ENCODE data around the gene UBL4A. TPM values are rescaled to one million over a fixed set of nuclear protein-coding genes. Genes with fewer than 3 reads are reported as not detected.

Gene UBL4A
- total RNA-seq, 2 experiments from 2014 or later, result 45.2 to 47.6 TPM

DNA sequence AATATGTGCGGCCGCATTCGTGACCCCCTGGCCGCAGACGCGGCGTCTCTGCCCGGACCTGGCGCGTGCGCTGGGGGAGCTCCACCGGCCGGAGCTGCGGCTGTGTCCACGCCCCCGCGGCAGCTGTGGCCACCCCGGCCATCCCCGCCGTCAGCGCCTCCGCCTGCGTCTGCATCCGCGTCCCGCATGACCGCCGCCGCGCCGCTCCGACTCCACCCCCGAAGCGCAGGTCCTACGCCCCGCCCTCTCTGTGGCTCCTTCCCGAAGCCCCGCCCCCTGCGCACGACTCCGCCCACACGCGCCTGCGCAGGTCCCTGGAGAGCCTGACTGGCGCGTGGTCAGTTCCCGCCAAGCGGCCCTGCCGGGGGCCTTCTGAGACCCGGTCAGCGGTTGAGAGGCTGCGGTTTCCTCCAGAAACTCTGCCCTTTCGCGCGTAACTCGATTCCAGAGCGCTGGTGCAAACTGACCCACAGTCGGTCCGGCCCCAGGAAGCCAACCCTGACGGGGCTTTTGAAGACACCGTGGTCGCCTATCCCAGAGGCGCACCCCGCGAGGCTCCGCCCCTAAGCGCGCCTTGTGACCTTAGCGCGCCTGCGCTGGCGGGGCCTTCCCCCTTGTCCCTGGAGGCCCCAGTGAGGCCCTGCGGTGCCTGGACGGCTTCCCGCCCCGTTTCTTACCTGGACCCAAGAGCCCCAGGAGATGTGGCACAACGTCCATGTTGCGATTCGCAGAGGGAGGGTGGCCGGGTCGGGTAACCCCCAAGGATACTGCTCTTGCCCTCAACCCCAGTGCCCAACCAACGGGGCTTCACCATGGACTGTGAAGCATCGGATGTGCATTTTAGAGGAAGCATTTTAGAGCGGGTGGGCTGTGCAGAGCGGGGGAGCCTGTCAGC is 7.4 kb downstream of the UBL4A start, which contains the start of gene LAGE3:
Gene LAGE3 (minus strand): TSS at position 554 of the 895 bp plus-strand sequence. CDS start 366 bp downstream, at position 188.
- Mint-ChIP-seq H3K36me3 (ENCODE audit: low read depth) (peaks cover 5% of the 10 kb centered on the region), H3K27me3 (no peaks in the 10 kb centered on the region), H3K4me3 (peak within 1 kb of the TSS; percentile 80), H3K9me3 (ENCODE audit: low read depth) (no peaks in the 10 kb centered on the region), H3K4me1 (peaks cover 24% of the 10 kb centered on the region), H3K27ac (peak within 1 kb of the TSS; percentile 90)
- DNase-seq, result peak; percentile 97
- ATAC-seq, result peak; percentile 96
- intact Hi-C loops (cut with DNase I, micrococcal nuclease), result loop anchor here (1.0 to 5.0 kb wide), 11 partner anchors 11 to 508 kb away; partner anchors contain the start of genes FAM3A (in 2 of the 2), DKC1 (in 1 of the 2), FAM50A (in 1 of the 2) and HCFC1 (in 1 of the 2)
- POLR2A ChIA-PET, result interaction anchor here (1.2 kb wide), 1 partner anchor 8 kb away, joined by 3 read pairs; the partner anchor contains the start of gene UBL4A
- CTCF ChIA-PET, result no interaction called here

DNA sequence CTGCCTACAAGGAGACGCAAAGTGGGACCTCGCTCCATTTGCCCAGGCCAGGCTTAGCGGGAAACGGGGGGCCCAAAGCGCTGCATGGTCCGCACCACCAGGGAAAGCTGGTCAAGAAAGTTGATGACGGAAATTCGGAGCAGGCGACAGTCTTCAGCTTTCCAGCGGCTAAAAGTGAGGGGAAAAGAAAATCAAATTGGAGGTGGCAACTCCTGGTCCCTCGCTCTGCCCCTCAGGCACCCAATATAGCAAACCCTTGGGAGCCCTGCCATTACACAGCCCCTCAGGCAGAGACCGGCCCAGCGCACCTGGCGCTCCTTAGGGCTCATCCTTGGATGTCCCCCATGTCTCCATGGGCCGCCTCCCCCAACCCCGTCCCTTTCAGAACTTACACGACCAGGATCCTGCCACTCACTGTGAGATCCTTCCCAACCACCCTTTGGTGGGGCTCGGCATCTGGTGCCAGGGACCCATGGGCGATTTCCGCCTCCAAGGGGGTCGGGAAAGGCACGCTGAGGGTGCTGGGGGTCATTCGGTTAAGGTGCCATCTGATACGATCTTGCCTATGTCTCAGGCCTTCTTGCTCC is 8.4 kb downstream of the UBL4A start:
- ATAC-seq (no peak), DNase-seq (no peak)
- Mint-ChIP-seq H3K36me3 (ENCODE audit: low read depth) (peaks cover 2% of the 10 kb centered on the region), H3K4me3 (peak overlapping the region; percentile 80), H3K27ac (peak overlapping the region; percentile 75), H3K4me1 (peaks cover 18% of the 10 kb centered on the region), H3K27me3 (no peaks in the 10 kb centered on the region), H3K9me3 (ENCODE audit: low read depth) (no peaks in the 10 kb centered on the region)
- POLR2A ChIA-PET, result interaction anchor here (1.2 kb wide), 1 partner anchor 9 kb away, joined by 3 read pairs; the partner anchor contains the start of gene UBL4A
- intact Hi-C loops (cut with DNase I, micrococcal nuclease), result loop anchor here (1.0 to 5.0 kb wide), 4 partner anchors 36 to 507 kb away; partner anchors contain the start of genes DKC1 (in 1 of the 2), FAM50A (in 1 of the 2) and HCFC1 (in 1 of the 2)
- CTCF ChIA-PET, result interaction anchor here (1.2 kb wide), 1 partner anchor 10 kb away, joined by 4 read pairs; no protein-coding TSS in a partner anchor

DNA sequence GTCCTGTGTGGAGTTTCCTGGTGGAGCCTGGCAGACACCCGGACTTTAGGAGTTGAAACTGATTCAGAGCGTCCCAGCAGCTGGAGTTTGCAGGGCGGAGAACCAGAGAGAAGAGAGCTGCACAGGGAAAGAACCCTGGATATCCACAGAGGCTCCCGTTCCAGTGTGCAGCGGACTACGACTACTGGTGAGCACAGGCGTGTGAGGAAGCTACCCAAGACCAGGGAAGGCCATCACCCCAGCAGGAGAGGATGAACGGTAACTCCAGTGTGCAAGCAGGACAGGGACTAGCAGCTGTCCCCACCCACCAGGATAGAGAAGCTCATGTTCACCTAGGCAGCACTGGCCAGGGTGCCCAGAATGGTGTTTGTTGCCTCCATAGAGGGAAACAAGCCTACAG is 9.6 kb downstream of the UBL4A start:
- Mint-ChIP-seq H3K27ac (no peak overlapping the region), H3K27me3 (no peaks in the 10 kb centered on the region), H3K36me3 (ENCODE audit: low read depth) (peaks cover 2% of the 10 kb centered on the region), H3K4me3 (no peak overlapping the region), H3K4me1 (peaks cover 18% of the 10 kb centered on the region), H3K9me3 (ENCODE audit: low read depth) (no peaks in the 10 kb centered on the region)
- DNase-seq, result no peak
- intact Hi-C loops (cut with DNase I, micrococcal nuclease), result loop anchor here in 1 of 2 experiments (5.0 kb wide), 1 partner anchor 35 kb away; the partner anchor contains the start of gene FAM50A
- ChIA-PET POLR2A (no interaction called here), CTCF (interaction anchor here (1.2 kb wide), 1 partner anchor 8 kb away, joined by 4 read pairs; no protein-coding TSS in a partner anchor)
- no peak for ATAC-seq

DNA sequence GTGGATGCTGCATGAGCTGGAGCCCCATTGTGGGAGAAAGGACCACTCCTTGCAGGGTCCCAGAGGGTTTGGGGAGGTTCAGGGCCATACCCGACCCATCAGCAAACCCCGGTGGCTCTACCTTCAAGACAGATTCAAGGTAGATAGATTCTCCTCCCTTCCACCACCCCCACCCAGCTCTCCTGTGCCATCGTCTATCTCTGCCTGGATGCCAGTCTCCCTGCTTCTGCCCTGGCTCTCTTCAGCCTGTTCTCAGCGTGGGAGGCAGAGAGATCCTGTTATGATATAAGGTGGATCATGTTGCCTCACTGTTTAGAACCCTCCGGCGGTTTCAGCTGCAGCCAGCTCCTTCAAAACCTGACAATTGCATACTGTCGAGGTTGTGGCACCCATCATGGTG is 12.7 kb downstream of the UBL4A start:
- Mint-ChIP-seq H3K27ac (no peak overlapping the region), H3K4me1 (peaks cover 14% of the 10 kb centered on the region), H3K27me3 (no peaks in the 10 kb centered on the region), H3K4me3 (no peak overlapping the region), H3K36me3 (ENCODE audit: low read depth) (peaks cover 5% of the 10 kb centered on the region), H3K9me3 (ENCODE audit: low read depth) (no peaks in the 10 kb centered on the region)
- ChIA-PET POLR2A (no interaction called here), CTCF (no interaction called here)
- DNase-seq, result no peak
- intact Hi-C loops (cut with DNase I, micrococcal nuclease), result no loop called here
- no peak for ATAC-seq

DNA sequence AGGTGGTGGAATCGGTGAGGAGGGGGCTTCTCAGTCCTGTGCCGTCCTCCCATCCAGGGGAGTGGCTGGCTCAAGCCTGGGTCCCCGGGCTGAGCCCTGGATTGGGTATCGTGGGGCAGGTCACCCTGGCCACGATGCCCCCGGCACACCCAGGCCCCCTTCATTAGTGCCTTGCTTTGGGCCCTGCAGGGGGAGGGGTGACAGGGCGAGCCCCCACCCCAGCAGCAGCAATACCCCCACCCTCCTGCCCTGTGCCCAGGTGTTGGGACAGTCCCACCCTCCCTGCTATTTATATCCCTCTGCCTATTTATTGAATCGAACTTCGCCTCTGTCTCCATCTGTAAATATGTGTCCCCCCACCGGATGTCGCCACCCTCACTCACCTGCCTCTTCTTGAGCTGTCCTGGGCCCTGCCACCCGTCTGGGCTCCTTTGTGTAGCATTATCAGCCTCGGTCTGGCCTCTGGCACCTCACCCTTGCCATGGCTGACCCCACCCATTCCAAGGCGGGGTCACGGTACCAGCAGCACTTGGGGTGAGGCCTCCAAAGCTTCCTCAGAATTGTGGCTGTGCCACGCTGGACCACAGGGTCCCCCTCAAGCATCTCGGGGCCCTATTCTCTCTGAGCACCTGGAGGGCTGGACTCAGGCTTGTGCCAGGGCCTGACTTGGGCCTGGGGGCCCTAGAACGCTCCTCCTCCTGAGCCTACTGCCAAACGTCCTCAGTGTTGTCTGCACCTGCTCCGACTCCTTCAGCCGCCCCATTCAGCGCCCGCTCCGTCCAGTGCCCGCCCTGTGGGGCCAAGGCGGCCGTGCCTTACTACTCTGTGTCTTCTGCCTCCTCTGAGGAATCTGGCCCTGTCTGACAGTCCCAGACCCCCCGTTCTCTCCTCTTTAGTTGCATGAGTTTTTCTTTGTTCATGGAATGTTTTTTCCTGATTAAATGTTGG is 13.5 kb downstream of the UBL4A start:
- peaks cover 5% of the 10 kb centered on the region for H3K36me3 Mint-ChIP-seq (ENCODE audit: low read depth)
- intact Hi-C loops (cut with DNase I, micrococcal nuclease), result no loop called here
- ChIA-PET CTCF (no interaction called here), POLR2A (no interaction called here)
- H3K4me1 Mint-ChIP-seq, result peaks cover 13% of the 10 kb centered on the region
- H3K27ac Mint-ChIP-seq, result no peak overlapping the region
- DNase-seq, result no peak
- no peak overlapping the region for H3K4me3 Mint-ChIP-seq
- ATAC-seq, result no peak
- H3K9me3 Mint-ChIP-seq (ENCODE audit: low read depth), result no peaks in the 10 kb centered on the region
- H3K27me3 Mint-ChIP-seq, result no peaks in the 10 kb centered on the region

DNA sequence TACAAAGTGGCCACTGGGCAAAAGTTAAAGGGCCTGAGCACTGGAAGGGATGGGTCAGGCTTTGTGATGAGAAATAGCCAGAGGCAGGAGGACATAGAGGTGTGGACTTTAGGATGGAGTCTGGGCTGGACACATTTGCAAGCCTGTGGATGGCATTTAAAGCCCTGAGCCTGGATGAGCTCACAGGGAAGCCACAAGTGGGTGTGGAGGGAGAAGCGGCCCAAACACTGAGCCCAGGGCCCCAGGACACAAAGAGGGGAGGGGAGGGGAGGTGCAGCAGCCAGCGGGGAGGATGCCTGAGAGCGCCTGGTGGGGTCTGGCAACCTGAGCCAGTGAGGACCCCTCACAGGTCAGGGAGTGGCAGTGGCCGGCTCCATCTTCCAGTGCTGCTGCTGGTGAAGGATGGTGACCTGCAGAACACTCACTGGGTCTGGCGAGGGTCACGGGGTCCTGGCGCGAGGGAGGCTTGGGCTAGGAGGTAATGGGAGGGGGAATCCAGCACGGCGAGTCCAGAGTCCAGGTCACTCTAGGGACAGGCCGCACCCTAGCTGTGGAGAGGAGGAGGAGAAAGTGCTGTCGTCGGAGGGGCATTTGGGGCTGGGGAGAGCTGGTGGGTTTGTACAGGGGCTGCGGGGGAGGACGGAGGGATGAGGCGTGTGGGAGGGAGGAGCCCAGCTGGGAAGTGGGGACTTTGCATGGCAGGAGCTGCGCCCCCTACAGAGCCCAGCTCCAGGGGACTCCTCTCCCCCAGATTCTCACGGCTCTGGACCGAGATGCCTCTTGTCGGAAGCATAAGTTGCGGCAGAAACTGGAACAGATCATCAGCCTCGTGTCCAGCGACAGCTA is 14.4 kb downstream of the UBL4A start:
- Mint-ChIP-seq H3K27ac (no peak overlapping the region), H3K36me3 (ENCODE audit: low read depth) (peaks cover 5% of the 10 kb centered on the region), H3K4me1 (peaks cover 4% of the 10 kb centered on the region), H3K27me3 (no peaks in the 10 kb centered on the region), H3K9me3 (ENCODE audit: low read depth) (no peaks in the 10 kb centered on the region), H3K4me3 (no peak overlapping the region)
- DNase-seq (no peak), ATAC-seq (no peak)
- POLR2A ChIA-PET, result no interaction called here
- intact Hi-C loops (cut with DNase I, micrococcal nuclease), result no loop called here
- CTCF ChIA-PET, result no interaction called here

DNA sequence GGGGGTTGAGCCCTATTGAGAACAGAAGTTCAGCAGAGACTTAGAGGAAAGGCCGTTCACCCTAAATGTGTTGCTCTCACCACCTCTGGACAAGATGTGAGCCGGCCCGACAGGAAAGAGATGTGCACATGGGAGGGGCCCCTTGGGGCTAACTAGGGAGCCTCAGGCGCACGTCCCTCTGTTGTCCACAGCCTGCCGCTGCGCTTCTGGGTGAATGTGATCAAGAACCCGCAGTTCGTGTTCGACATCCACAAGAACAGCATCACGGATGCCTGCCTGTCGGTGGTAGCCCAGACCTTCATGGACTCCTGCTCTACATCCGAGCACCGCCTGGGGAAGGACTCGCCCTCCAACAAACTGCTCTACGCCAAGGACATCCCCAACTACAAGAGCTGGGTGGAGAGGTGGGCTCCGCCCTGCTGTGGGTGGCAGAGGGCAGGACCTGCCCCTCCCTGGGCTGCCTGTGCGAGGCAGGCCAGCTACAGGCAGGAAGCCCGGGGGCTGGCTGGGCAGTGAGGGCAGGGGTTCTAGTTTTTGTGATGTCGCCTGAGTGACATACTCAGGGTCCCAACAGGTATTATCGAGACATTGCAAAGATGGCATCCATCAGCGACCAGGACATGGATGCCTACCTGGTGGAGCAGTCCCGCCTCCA is 15.4 kb downstream of the UBL4A start:
- no peaks in the 10 kb centered on the region for H3K27me3 Mint-ChIP-seq
- H3K4me3 Mint-ChIP-seq, result no peak overlapping the region
- ChIA-PET CTCF (no interaction called here), POLR2A (no interaction called here)
- ATAC-seq, result no peak
- H3K36me3 Mint-ChIP-seq (ENCODE audit: low read depth), result peaks cover 5% of the 10 kb centered on the region
- DNase-seq, result no peak
- intact Hi-C loops (cut with DNase I, micrococcal nuclease), result no loop called here
- no peak overlapping the region for H3K27ac Mint-ChIP-seq
- H3K4me1 Mint-ChIP-seq, result peaks cover 4% of the 10 kb centered on the region
- no peaks in the 10 kb centered on the region for H3K9me3 Mint-ChIP-seq (ENCODE audit: low read depth)

DNA sequence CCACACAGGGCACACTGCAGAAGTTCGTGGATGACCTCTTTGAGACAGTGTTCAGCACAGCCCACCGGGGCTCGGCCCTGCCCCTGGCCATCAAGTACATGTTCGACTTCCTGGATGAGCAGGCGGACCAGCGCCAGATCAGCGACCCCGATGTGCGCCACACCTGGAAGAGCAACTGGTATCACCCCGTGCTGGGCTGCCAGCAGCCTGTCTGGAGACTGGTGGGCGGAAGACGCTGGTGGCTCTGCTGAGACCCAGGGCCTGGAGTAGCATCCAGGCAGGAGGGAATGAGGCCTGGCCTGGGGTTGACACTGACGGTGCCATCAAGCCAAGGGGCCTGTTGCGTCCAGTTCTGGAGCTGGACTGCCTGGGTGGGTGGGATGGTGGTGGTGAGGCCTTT is 16.0 kb downstream of the UBL4A start:
- Mint-ChIP-seq H3K27ac (no peak overlapping the region), H3K36me3 (ENCODE audit: low read depth) (peaks cover 5% of the 10 kb centered on the region), H3K4me1 (peaks cover 2% of the 10 kb centered on the region), H3K27me3 (no peaks in the 10 kb centered on the region), H3K4me3 (no peak overlapping the region), H3K9me3 (ENCODE audit: low read depth) (no peaks in the 10 kb centered on the region)
- ATAC-seq (no peak), DNase-seq (no peak)
- POLR2A ChIA-PET, result no interaction called here
- CTCF ChIA-PET, result no interaction called here
- intact Hi-C loops (cut with DNase I, micrococcal nuclease), result no loop called here

DNA sequence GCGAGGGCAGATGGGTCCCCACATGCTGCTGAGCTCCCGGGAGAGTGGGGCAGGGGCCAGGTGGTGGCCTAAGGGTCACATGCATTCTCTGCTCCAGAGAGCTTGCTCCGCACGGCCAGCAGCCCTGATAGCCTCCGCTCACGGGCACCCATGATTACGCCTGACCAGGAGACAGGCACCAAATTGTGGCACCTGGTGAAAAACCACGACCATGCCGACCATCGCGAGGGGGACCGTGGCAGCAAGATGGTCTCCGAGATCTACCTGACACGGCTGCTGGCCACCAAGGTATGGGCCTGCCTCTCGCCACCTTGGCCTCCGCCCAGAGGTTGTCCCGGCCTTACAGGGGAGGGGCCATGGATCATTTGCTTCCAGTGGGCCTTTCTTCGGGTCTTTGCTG is 16.5 kb downstream of the UBL4A start:
- CTCF ChIA-PET, result no interaction called here
- Mint-ChIP-seq H3K9me3 (ENCODE audit: low read depth) (no peaks in the 10 kb centered on the region), H3K4me3 (no peak overlapping the region), H3K27me3 (no peaks in the 10 kb centered on the region), H3K4me1 (no peaks in the 10 kb centered on the region), H3K27ac (no peak overlapping the region), H3K36me3 (ENCODE audit: low read depth) (peaks cover 5% of the 10 kb centered on the region)
- DNase-seq (no peak), ATAC-seq (no peak)
- intact Hi-C loops (cut with DNase I, micrococcal nuclease), result no loop called here
- POLR2A ChIA-PET, result no interaction called here

DNA sequence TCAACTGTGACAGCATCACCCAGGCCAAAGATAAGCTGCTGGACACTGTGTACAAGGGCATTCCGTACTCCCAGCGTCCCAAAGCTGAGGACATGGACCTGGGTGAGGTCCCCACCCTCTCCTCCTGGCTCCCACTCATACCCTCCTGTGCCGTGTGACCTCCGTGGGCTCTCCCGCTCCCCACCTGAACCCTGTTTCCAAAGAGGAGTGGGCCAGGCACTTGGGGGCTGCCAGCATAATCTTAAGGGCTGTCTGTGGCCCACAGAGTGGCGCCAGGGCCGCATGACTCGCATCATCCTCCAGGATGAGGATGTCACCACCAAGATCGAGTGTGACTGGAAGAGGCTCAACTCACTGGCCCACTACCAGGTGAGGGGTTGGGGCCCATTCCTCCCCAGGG is 17.3 kb downstream of the UBL4A start:
- no peak for DNase-seq
- Mint-ChIP-seq H3K4me3 (no peak overlapping the region), H3K9me3 (ENCODE audit: low read depth) (no peaks in the 10 kb centered on the region), H3K4me1 (no peaks in the 10 kb centered on the region), H3K36me3 (ENCODE audit: low read depth) (peaks cover 5% of the 10 kb centered on the region), H3K27me3 (no peaks in the 10 kb centered on the region), H3K27ac (no peak overlapping the region)
- ATAC-seq, result no peak
- intact Hi-C loops (cut with DNase I, micrococcal nuclease), result no loop called here
- CTCF ChIA-PET, result interaction anchor here (0.7 kb wide), 1 partner anchor 269 kb away, joined by 3 read pairs; no protein-coding TSS in a partner anchor
- POLR2A ChIA-PET, result no interaction called here
